Activated CD4-positive, alpha-beta T cell treated with anti-CD3 and anti-CD28 coated beads for 48 hours (primary cell): ENCODE results near the gene CDK6.
A peak's percentile ranks its signal among the peaks of the same experiment; 100 is the strongest.
"Not testable (repeated sequence)": the region's sequence is repeated elsewhere in the genome, so short reads cannot be mapped to it uniquely, and the experiment has no call there.

Source experiments
- DNase-seq: peaks from one replicate; pipeline ENCODE4 v3.0.0-alpha.2; 2020

CDK6 gene

GRCh38 chr7:92613720-92614119 lies 222.7 kb downstream of the CDK6 start:
- no peak for DNase-seq

GRCh38 chr7:92613214-92613613 lies 223.2 kb downstream of the CDK6 start:
- no peak for DNase-seq

GRCh38 chr7:92612501-92612900 lies 223.9 kb downstream of the CDK6 start:
- DNase-seq: no peak

- DNase-seq: no peak
These were observed 224.6 kb downstream of the CDK6 start for GRCh38 chr7:92611735-92612134.

- DNase-seq: no peak
These were observed 226.4 kb downstream of the CDK6 start for GRCh38 chr7:92609921-92610518.

GRCh38 chr7:92608380-92609322 lies 227.7 kb downstream of the CDK6 start:
- no peak for DNase-seq

GRCh38 chr7:92606985-92607384 lies 229.4 kb downstream of the CDK6 start:
- DNase-seq: no peak

GRCh38 chr7:92604517-92604916 lies 231.9 kb downstream of the CDK6 start:
- not testable (repeated sequence) for DNase-seq

GRCh38 chr7:92603089-92603445 lies 233.3 kb downstream of the CDK6 start:
- DNase-seq: no peak

GRCh38 chr7:92602352-92603088 lies 233.9 kb downstream of the CDK6 start:
- no peak for DNase-seq

- DNase-seq: peak; percentile 23
These were observed 237.9 kb downstream of the CDK6 start for GRCh38 chr7:92598310-92598981.

- DNase-seq: no peak
These were observed 241.1 kb downstream of the CDK6 start for GRCh38 chr7:92595281-92595680.

GRCh38 chr7:92594746-92595145 lies 241.6 kb downstream of the CDK6 start:
- no peak for DNase-seq

GRCh38 chr7:92590711-92591310 lies 245.6 kb downstream of the CDK6 start:
- DNase-seq: no peak

- DNase-seq: peak; percentile 31
These were observed 247.3 kb downstream of the CDK6 start for GRCh38 chr7:92589056-92589455.

- peak; percentile 60 for DNase-seq
These were observed 247.8 kb downstream of the CDK6 start for GRCh38 chr7:92588561-92588960.

- no peak for DNase-seq
These were observed 249.5 kb downstream of the CDK6 start for GRCh38 chr7:92586841-92587240.

GRCh38 chr7:92586403-92586802 lies 250.0 kb downstream of the CDK6 start:
- no peak for DNase-seq

- DNase-seq: no peak
These were observed 251.4 kb downstream of the CDK6 start for GRCh38 chr7:92584953-92585352.

- DNase-seq: no peak
These were observed 253.4 kb downstream of the CDK6 start for GRCh38 chr7:92582948-92583347.

GRCh38 chr7:92576296-92576695 lies 260.1 kb downstream of the CDK6 start:
- DNase-seq: no peak

GRCh38 chr7:92569137-92569536 lies 267.2 kb downstream of the CDK6 start:
- DNase-seq: no peak

- no peak for DNase-seq
These were observed 268.9 kb downstream of the CDK6 start for GRCh38 chr7:92567460-92567859.
